ENCODE measurements around the gene SPEN. TPM values are rescaled to one million over a fixed set of nuclear protein-coding genes. Genes with fewer than 3 reads are reported as not detected.
A peak's percentile ranks its signal among the peaks of the same experiment; 100 is the strongest.

The SPEN gene
- polyA plus RNA-seq, 1 of the 3 experiments (the other 2 are of a cell fraction): 6.1 TPM

- TF ChIP-seq NRF1 (IDR thresholded peaks at IDR 0.05; ENCODE audit: low read depth, low read length) (no peak), GATA2 (CRISPR knock-in tag; IDR thresholded peaks at IDR 0.05) (peak; percentile 95), IRF3 (IDR thresholded peaks at IDR 0.05; ENCODE audit: low read depth, low read length) (no peak), REST (IDR thresholded peaks at IDR 0.05; ENCODE audit: low read depth, low read length) (no peak), TCF12 (IDR thresholded peaks at IDR 0.05) (peak; percentile 86)
Measured at GRCh38 chr1:15799928-15800835, 47.3 kb upstream of the SPEN start (continued).

GRCh38 chr1:15802234-15802965 is 45.1 kb upstream of the SPEN start:
- POLR2A ChIA-PET: no interaction called here
- WGBS (ENCODE audit: low lambda C conversion rate): 85% methylated on average over 17 of the region's 17 CpGs
- Histone ChIP-seq H3K27me3 (ENCODE audit: insufficient read depth) (no peaks in the 10 kb centered on the region), H3K36me3 (replicated peaks in 1 of 2; ENCODE audit: control insufficient read depth in 1 of 2, insufficient read depth in 2 of 2, low read length in 1 of 2) (no peaks in the 10 kb centered on the region), H3K9me3 (no peaks in the 10 kb centered on the region), H3K9ac (no peak overlapping the region), H4K20me1 (ENCODE audit: insufficient read depth) (no peaks in the 10 kb centered on the region), H2AFZ (ENCODE audit: low read depth) (no peak overlapping the region), H3K9me2 (no peaks in the 10 kb centered on the region), H3K4me1 (ENCODE audit: control insufficient read depth in 1 of 2, insufficient read depth in 2 of 2, low read depth in 1 of 2, low read length in 1 of 2) (peaks cover 19 to 34% of the 10 kb centered on the region in 2 experiments; a peak in 3 of 4 replicates), H3K79me2 (ENCODE audit: insufficient read depth) (no peaks in the 10 kb centered on the region; the same call in 1 of the 2 replicates), H3K4me2 (0 out of 2 replicates have a peak overlapping the region, but pooled peaks have one; percentile 82), H3F3A (replicated peaks; ENCODE audit: insufficient read depth) (peaks cover 49% of the 10 kb centered on the region), H3K4me3 (ENCODE audit: low read depth in 2 of 2, low read length in 1 of 2) (no peak overlapping the region), H3K27ac (ENCODE audit: low read depth in 2 of 2, low read length in 1 of 2) (peak overlapping the region in 1 of 2 experiments; percentile 97; a peak in 2 of 4 replicates)
- TF ChIP-seq, protein P1, sequence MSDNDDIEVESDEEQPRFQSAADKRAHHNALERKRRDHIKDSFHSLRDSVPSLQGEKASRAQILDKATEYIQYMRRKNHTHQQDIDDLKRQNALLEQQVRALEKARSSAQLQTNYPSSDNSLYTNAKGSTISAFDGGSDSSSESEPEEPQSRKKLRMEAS (IDR thresholded peaks at IDR 0.05; ENCODE audit: low read depth): 0 out of 2 replicates have a peak, but pooled peaks have one; percentile 39
- TF ChIP-seq NFIC (IDR thresholded peaks at IDR 0.05; ENCODE audit: borderline replicate concordance) (peak; percentile 48; the same call in 1 of the 2 replicates), RXRA (IDR thresholded peaks at IDR 0.05; ENCODE audit: borderline replicate concordance, low read depth) (no peak)
- CTCF ChIA-PET: interaction anchor here (0.6 to 7.3 kb wide), 10 partner anchors 9 to 254 kb away, joined by 3 to 58 read pairs (median 4); no protein-coding TSS in a partner anchor
- no peak for DNase-seq
